ENCODE measurements around the gene EPHA3.

EPHA3 gene

DNA sequence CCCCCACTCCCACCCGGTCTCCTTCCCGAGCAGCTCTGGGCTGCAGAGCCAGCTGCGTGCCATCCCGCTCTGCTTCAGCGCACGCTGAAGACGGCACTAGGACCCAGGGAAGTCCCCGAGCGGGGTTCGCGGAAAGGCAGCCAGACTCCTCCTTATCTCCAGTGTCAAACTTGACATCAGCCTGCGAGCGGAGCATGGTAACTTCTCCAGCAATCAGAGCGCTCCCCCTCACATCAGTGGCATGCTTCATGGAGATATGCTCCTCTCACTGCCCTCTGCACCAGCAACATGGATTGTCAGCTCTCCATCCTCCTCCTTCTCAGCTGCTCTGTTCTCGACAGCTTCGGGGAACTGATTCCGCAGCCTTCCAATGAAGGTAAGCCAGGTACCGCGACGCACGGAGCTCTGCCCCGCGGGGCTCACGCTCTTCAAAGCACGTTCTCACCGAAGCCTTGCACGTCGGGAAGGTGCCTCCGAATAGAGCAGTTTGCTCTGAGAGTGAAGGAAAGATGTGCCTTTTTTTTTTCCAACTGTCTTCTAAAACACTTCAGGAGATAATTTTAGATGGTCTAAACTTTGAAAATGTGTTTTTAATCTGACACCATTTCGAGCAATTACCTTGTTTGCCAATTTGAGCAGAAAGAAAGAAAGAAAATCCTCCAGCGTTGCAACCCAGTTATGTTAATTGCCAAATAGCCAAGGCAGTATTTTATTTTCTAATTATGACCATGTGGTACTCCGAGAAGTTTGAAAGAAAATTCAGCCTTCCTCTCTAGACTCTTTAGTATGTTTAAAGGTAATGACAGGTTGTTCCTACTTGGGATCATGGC, at the start of gene EPHA3:
EPHA3 (plus strand) TSS at position 161 of the 830 bp plus-strand sequence; CDS start at position 289, 128 bp downstream.
- DNase-seq = peak; percentile 41

DNA sequence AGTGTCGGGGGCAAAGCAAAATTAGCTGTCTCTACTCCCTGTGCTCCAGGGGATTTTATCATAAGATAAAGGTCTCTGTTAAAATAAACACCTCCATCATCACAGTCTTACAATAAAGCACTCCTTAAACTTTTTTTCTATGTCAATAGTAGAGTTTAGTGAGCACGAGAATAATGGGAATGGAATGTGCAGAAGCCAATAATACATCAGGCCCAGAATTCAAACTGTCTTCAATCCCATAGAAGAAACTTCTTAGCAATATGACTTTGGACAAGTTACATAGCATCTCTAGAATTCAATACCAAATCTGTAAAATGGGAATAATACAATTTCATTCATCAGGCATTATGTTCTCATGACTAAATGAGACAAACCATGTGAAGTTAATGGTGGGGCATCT, 49.0 kb upstream of the EPHA3 start:
- no peak for DNase-seq

DNA sequence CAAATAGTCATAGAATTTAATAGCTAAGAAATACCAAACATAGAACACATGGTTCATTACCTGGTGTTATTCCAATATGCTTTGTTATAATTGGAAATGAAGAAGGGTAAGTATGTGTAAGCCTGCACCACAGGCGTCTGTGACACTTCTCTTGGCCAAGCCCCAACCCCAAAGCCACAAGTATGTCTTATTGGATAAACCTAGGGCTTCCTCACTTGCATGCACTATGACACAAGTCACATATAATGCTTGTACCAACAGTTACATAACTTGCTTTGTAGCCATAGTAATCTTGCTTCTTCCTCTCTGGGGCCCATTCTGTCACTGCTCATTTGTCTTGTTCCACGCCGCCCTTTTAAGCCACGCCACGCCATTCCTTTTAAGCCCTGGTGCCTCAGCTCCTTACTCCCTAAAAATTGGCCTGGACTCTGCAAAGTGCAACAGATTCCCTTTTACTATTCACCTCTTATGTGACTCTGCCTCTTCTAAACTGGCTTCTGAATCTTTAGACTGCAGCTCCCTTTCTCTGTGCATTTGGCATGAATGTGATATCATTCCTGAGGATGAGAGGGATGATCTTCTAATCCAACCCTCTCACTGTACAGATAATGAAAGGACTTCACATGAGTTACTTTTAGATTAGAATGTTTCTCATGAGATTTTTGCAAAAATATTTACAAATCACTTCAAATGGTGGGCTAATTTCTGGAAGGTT, 48.1 kb upstream of the EPHA3 start:
- no peak for DNase-seq

DNA sequence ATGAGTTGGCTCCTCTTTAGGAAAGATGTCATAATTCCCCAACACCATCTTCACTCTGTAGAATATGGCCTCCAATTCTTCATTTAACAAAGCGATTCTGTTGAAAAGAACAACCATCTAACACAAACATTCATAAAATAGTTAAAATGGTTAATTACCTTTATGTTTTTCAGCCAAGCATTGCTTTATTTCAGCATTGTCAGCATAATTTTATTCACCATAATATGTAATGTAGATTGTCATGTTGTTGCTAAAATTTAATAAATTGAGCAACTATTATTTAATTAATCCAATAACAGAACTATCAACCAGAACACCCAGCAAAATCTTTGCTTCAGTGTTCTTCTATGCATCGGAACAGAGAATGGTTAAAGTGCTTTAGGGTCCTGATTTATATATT, 46.2 kb upstream of the EPHA3 start:
- DNase-seq = no peak

DNA sequence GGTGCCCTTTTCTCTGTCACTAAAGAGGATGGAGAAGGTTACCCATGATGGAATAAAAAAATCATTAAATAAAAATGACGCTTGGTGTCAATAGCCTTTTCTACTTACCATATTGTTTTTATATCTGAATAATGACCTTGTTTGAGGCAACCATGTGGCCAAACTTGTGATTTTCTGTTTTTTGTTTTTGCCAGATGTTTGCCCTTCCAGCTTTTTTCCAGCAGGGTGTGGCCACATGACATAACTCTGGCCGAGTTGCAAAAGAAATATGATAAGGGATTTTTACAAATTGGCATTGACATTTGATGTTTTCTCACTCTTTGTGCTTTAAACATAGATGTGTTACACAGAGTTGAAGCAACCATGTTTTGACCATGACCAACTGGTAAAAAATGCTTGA, 39.7 kb upstream of the EPHA3 start:
- DNase-seq = no peak

DNA sequence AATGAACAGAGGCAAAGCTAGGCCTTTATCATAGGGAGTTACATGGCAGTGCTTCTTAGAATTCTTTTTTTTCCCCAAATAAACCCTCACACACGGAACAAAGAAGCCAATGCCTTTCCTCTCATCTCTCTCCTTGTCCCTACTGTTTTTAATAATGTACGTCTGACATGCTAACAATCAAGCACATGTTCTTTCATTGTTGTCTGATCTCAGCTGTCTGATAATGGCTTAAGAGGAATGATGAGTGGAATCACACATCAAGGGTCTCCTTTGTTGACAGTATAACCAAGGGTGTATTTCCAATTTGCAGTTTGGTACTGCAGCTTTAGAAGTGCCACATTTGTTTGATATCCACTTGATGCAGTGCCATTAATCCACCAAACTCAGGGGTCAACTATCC, 34.8 kb upstream of the EPHA3 start:
- no peak for DNase-seq

DNA sequence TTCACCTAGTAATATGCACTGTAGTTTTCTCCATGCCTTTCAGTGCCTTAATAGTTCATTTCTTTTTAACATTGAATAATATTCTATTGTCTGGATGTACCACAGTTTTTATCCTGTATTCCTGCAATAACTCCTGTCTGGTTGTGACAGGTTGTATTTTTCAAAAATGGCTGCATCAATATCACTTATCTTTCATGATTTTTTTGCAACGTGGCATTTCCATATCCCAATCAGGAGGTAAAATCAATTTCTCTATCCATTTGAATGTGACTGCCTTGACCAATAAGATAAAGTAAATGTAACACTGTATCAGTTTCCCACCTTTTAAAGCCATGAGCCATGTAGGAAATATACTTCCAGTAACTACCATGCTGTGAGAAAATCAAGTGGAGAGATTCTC, 27.5 kb upstream of the EPHA3 start:
- DNase-seq = no peak

DNA sequence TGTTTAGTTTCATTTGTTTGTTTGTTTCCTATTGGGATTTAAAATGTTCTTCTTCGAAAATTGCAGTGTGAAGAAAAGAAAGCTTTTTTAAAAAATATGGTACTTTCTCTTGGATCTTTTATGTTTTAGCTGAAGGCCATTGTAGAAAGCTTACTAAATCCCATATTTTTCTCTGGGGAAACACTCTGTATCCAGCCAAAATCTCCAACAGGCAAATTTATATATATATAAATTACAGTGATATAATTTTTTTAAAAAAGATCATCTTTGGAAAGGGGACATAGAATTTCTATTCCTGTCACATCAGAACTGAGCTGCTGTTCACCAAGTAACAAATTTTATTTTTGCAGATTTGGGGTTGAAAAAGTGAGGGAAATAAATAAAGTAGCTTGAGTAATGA, 19.6 kb upstream of the EPHA3 start:
- DNase-seq = no peak

DNA sequence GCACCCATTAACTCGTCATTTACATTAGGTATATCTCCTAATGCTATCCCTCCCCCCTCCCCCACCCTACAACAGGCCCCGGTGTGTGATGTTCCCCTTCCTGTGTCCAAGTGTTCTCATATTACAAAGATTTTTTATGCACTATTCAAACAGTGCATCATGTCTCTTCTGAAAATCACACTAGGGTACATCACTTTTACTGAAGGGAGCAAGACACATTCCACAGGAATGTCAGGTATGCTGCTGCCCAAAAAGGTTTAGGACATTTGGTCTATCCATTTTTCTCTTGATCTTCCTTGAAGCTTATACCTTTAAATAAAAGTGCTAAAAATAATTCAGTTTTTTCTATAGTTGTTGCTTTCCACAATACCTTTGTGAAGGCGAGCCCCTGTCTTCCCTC, 9.2 kb upstream of the EPHA3 start:
- DNase-seq = no peak

DNA sequence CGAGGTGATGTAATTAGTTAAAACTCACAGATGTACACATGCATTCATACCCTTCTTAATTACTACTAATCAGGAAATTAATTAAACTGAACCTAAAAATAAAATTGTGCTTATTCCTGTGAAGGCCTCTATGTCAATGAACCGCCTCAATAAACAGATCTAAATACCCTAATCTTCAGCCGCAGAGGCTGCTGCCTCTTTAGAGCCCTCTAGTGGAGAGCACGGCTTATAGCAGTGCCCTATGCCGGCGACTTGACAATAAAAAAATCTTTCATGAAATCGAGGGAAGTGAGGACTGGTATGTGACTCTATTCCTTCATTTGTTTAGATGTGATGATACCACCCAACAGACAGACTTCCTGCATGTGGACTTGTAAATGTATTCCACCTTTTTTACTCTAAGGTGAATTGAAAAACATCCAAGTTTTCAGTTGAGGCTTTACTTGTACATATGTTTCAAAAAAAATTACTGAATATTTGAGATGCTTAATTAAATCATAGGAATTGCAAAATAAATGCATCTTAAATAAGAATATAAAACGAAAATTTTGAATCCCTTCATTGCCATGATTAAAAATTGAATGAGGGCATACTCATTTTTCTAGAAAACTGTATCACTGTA, 8.3 kb upstream of the EPHA3 start:
- peak; percentile 25 for DNase-seq

DNA sequence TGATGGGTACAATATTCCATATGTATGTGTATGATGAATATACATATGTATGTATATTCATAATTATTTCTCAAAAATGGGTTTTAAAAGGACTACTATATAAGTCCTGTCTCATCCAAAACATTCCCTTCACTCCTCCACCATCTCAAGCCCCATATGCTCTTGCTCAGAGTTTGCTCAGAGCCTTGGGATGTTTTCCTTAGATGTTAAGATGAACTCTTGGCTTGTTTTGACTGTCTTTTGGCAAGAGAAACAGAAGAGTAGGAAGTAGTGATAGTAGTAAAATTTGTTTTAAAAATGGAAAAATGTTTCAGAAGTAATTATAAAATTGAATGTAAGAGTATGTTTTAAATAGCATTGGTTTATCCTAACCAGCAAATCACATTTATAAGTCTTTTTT, 6.2 kb upstream of the EPHA3 start:
- DNase-seq = no peak

DNA sequence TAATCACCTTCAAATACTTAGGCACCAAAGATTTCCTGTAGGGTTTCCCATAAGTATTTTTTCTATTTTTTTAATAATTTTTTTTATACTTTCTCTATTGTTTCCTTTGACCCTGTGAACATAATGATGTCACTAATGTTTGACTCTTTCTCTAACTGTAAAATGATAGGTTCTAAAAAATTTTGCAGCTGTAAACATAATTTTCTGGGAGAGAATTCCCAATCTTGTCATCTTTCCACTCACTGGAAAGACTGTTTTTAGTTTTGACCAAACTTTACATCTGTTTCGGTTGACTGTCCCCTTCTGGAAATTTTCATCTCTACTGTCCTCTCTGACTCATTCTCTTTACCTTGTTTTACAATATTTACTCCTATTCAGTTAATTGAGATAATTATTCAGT, 5.5 kb upstream of the EPHA3 start:
- no peak for DNase-seq

DNA sequence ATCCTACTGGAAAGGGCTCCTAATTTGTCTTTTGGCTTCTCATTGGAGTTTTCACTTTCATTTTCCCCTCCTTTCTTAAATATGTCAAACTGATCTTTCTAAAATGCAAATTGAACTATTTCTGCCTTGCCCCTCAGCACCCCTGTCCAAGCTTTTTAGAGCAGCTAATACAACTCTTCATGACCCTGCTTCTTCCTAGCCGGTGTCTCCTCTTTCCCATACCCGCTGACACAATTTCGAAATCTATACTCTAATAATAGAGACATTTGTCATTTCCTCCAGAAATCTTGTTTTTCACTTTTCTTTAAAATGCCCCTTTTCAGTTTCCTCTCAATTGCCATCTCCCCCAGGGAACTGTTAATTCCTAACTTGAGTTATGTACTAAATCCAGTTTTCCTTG, 2.9 kb upstream of the EPHA3 start:
- no peak for DNase-seq

DNA sequence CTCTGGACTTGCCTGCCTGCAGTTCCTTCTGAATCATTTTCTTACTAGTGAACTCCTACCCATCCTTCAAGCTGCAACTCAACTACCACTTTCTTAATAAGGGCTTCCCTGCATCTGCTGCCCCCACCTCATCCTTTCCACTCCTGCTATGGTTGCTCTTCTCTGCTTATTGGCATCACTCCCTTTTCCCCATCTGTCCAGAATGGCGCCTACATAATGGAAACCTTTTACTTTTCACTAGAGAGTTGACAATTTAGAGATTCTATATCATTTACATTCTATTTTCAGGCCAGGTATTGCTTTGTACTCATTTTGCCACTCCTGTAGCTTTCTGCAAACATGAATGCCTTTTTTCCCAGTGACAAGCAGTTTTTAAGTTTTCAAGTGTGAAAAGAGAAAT, 1.9 kb upstream of the EPHA3 start:
- no peak for DNase-seq

DNA sequence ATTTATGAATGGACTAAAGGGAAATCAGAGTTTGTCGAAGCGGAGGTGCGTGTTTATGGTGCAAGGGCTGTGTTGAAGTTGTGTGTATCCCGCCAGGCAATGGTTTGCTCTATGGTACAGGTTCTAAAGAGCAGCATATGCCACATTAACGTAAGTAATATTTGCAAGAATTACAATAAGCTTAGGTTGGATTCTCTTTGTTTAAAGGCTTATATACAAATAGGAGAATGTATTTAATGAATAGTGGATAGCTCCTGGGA, 800 bp downstream of the EPHA3 start:
- DNase-seq = no peak

DNA sequence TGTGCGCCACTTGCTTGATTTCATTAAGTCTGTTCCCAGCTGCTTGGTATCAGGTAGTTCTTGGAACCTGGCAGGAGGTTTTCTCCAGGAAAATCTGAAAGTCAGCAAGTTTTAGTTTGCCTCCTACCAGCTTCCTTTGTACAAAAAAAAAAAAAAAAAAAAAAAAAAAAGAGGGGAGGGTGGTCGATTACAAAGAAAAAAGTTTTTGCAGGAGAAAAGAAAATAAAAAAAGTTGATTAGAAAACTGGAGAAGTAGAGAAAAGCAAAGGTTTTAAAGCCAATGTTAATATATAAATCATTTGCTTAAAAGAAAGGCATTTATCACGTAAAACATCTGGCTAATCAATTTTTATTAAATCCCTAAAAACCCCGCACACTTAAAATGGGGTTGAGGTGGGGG, 5.9 kb downstream of the EPHA3 start:
- no peak for DNase-seq

DNA sequence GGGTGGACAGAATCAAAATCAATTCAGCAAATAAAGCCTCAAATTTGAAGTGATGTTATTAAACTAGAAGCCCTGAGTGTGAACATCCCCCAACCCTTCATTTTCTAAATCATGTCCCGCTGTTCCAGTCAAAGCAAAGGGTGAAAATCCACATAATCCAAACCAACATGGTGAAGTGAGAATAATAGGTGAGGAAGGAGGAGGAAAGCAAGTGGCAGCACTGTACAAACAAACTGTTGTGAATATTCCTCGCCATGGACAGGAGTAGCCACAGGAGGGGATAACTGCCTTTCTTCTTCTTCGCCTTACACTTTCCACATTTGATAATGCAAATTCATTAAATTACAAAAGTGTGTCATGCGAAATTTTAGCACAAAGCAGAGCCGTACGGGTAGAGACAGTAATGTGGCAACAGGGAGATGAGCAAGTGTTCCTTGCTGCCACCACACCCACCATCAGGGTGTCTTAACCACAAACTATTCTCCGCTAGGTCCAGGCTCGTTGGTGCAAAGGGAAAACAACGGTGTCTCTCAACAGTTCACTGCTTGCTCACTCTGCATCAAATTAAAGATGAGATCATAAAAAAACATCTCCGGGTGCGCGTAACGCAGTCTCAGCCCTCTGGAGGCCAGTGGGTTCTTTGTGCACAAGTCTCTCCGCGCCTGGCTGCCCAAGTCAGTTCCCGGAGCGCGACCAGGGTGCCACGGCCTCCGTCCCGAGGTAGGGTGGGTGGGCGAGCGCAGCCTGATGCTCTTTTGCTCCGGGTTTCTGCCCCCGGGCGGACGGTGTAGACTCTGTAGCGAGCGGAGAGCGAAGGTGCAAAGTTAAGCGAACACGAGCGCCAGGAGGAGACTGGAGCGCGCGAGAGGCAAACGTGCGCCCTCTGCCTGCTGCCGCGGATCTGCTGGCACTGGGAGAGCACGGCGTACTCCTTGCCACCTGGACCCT, 6.7 kb downstream of the EPHA3 start:
- peak; percentile 9 for DNase-seq

DNA sequence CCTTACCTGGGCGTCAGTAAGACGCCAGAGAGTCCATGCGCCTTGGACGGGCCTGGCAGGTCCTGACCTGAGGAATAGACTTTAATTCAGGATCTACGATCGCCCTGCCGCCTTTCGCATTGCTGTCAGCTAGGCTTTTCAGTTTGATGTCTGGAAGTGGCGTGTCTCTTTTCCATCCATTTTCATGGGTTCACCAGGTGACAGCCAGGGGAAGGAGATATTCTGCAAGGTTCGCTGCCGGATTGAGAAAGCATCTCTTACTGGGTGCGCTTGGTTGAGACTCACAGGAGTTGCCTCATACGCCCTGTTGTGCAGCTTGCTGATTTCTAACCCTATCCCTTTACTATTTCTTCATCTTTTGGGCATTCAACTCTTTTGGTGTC, 7.4 kb downstream of the EPHA3 start:
- no peak for DNase-seq

DNA sequence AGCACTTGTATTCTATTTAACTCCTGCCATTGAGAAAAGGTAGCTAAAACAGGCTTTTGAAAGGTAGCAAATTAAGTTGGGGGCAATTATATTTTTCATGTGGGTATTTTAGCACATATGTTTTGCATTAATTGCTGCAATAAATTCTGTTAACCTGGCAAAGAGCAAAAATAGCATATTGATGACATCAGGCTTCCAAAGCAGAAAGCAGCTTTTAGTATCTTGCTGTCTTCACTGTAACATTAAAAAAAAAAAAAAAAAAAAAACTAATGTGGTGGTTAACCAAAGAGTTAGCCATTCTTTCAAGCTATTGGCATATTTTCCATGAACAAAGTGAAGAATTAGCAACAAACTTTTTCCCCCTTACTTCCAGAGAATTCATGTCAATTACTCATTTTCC, 9.1 kb downstream of the EPHA3 start:
- DNase-seq = no peak

DNA sequence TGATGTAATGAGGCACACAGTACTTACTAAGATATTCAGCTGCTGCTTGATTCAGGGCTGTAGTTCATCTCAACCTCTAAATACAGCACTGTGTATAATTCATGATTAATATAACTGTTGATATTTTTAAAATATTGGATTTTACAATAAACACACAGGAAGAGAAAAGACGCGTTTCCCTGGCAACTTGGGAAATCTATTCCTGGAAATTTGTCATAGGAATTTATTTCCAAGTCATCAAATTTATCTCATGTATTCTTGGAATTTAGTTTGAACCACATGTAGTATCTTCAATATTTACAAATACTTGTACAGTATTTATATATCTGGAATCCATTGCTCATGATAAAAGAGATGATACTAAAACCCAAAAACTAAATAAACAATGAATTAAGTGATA, 30.6 kb downstream of the EPHA3 start:
- DNase-seq = no peak

DNA sequence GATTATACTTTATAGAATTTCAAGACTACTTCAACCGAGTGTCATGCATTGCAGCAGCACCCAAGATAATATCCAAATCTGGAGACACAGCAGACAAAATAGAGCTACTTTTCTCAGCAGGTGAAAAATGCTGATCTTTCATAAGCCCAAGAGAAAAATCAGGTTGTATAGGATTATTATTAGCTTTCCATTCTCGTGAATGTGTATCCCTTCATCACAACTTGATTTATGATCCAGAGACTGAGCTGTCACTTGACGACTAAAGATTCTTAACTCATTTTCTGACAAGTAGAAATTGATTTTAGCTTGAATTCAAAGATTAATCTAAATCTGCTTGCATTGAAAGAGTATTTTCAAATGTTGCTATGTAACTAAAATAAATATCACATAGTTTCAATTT, 32.4 kb downstream of the EPHA3 start:
- DNase-seq = no peak

DNA sequence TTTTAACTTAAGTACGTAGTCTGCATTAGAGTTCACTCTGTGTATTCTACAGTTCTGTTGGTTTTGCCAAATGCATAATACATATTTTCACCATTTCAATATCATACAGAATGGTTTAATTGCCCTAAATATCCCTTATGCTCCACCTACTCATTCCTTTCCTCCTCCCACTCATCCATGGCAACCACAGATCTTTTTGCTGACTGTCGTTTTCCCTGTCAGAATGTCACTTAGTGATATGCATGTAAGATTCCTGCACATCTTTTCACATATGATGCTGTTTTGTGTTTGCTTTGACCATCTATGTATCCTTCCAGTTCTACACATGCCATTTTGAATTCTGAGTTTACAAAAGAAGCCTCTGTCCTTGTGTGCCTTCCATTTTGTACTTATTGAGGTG, 36.7 kb downstream of the EPHA3 start:
- DNase-seq = no peak

DNA sequence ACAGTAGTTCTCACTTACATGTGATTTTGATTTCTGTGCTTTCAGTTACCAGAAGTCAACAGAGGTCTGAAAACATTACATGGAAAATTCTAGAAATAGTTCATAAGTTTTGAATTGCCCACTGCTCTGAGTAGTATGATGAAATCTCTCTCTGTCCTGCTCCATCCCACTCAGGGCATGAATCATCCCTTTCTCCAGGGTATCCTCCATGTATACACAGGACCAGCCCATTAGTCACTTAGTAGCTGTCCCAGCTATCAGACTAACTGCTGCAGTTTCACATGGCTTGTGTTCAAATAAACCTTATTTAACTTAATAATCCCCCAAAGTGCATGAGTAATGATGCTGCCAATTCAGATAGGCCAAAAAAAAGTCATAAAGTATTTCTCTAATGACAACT, 38.6 kb downstream of the EPHA3 start:
- DNase-seq = no peak
